ENCODE data around the gene ERGIC1.
A peak's percentile ranks its signal among the peaks of the same experiment; 100 is the strongest.

ERGIC1 gene

GRCh38 chr5:172897481-172898217, 63.6 kb downstream of the ERGIC1 start:
- Mint-ChIP-seq H3K27ac (peak overlapping the region; percentile 22), H3K36me3 (peaks cover 3% of the 10 kb centered on the region), H3K4me3 (no peak overlapping the region), H3K9me3 (ENCODE audit: low read depth) (no peaks in the 10 kb centered on the region), H3K27me3 (no peaks in the 10 kb centered on the region), H3K4me1 (ENCODE audit: low read depth) (peaks cover 9% of the 10 kb centered on the region)

- H3K27me3 Mint-ChIP-seq = no peaks in the 10 kb centered on the region
- H3K4me1 Mint-ChIP-seq (ENCODE audit: low read depth) = peaks cover 9% of the 10 kb centered on the region
- no peak overlapping the region for H3K27ac Mint-ChIP-seq
- peaks cover 3% of the 10 kb centered on the region for H3K36me3 Mint-ChIP-seq
- no peak overlapping the region for H3K4me3 Mint-ChIP-seq
- H3K9me3 Mint-ChIP-seq (ENCODE audit: low read depth) = no peaks in the 10 kb centered on the region
These were observed 64.3 kb downstream of the ERGIC1 start for GRCh38 chr5:172898218-172898842.

GRCh38 chr5:172898843-172899369, 64.9 kb downstream of the ERGIC1 start:
- no peaks in the 10 kb centered on the region for H3K27me3 Mint-ChIP-seq
- no peak overlapping the region for H3K27ac Mint-ChIP-seq
- peaks cover 9% of the 10 kb centered on the region for H3K4me1 Mint-ChIP-seq (ENCODE audit: low read depth)
- peaks cover 3% of the 10 kb centered on the region for H3K36me3 Mint-ChIP-seq
- no peaks in the 10 kb centered on the region for H3K9me3 Mint-ChIP-seq (ENCODE audit: low read depth)
- H3K4me3 Mint-ChIP-seq = no peak overlapping the region

- no peaks in the 10 kb centered on the region for H3K9me3 Mint-ChIP-seq (ENCODE audit: low read depth)
- H3K27me3 Mint-ChIP-seq = no peaks in the 10 kb centered on the region
- no peak overlapping the region for H3K27ac Mint-ChIP-seq
- H3K4me1 Mint-ChIP-seq (ENCODE audit: low read depth) = peaks cover 9% of the 10 kb centered on the region
- H3K4me3 Mint-ChIP-seq = no peak overlapping the region
- peaks cover 3% of the 10 kb centered on the region for H3K36me3 Mint-ChIP-seq
These were observed 65.4 kb downstream of the ERGIC1 start for GRCh38 chr5:172899436-172899835.

GRCh38 chr5:172901012-172901780, 67.1 kb downstream of the ERGIC1 start:
- H3K27ac Mint-ChIP-seq = no peak overlapping the region
- no peaks in the 10 kb centered on the region for H3K27me3 Mint-ChIP-seq
- H3K36me3 Mint-ChIP-seq = peaks cover 3% of the 10 kb centered on the region
- H3K4me3 Mint-ChIP-seq = no peak overlapping the region
- peaks cover 9% of the 10 kb centered on the region for H3K4me1 Mint-ChIP-seq (ENCODE audit: low read depth)
- H3K9me3 Mint-ChIP-seq (ENCODE audit: low read depth) = no peaks in the 10 kb centered on the region

- Mint-ChIP-seq H3K27ac (no peak overlapping the region), H3K36me3 (peaks cover 3% of the 10 kb centered on the region), H3K4me1 (ENCODE audit: low read depth) (peaks cover 8% of the 10 kb centered on the region), H3K9me3 (ENCODE audit: low read depth) (no peaks in the 10 kb centered on the region), H3K4me3 (no peak overlapping the region), H3K27me3 (no peaks in the 10 kb centered on the region)
These were observed 67.9 kb downstream of the ERGIC1 start for GRCh38 chr5:172901788-172902496.

GRCh38 chr5:172902497-172903472, 68.7 kb downstream of the ERGIC1 start:
- Mint-ChIP-seq H3K27me3 (no peaks in the 10 kb centered on the region), H3K27ac (no peak overlapping the region), H3K36me3 (peaks cover 3% of the 10 kb centered on the region), H3K4me3 (no peak overlapping the region), H3K4me1 (ENCODE audit: low read depth) (peaks cover 2% of the 10 kb centered on the region), H3K9me3 (ENCODE audit: low read depth) (no peaks in the 10 kb centered on the region)

GRCh38 chr5:172903790-172904189, 69.7 kb downstream of the ERGIC1 start:
- Mint-ChIP-seq H3K4me3 (no peak overlapping the region), H3K36me3 (peaks cover 3% of the 10 kb centered on the region), H3K9me3 (ENCODE audit: low read depth) (no peaks in the 10 kb centered on the region), H3K4me1 (ENCODE audit: low read depth) (no peaks in the 10 kb centered on the region), H3K27me3 (no peaks in the 10 kb centered on the region), H3K27ac (no peak overlapping the region)

- Mint-ChIP-seq H3K4me3 (no peak overlapping the region), H3K27ac (no peak overlapping the region), H3K36me3 (peaks cover 3% of the 10 kb centered on the region), H3K9me3 (ENCODE audit: low read depth) (no peaks in the 10 kb centered on the region), H3K27me3 (no peaks in the 10 kb centered on the region), H3K4me1 (ENCODE audit: low read depth) (no peaks in the 10 kb centered on the region)
These were observed 70.2 kb downstream of the ERGIC1 start for GRCh38 chr5:172904312-172904642.

GRCh38 chr5:172904643-172905345, 70.7 kb downstream of the ERGIC1 start:
- H3K27ac Mint-ChIP-seq = no peak overlapping the region
- H3K27me3 Mint-ChIP-seq = no peaks in the 10 kb centered on the region
- no peak overlapping the region for H3K4me3 Mint-ChIP-seq
- H3K4me1 Mint-ChIP-seq (ENCODE audit: low read depth) = no peaks in the 10 kb centered on the region
- no peaks in the 10 kb centered on the region for H3K9me3 Mint-ChIP-seq (ENCODE audit: low read depth)
- H3K36me3 Mint-ChIP-seq = peaks cover 3% of the 10 kb centered on the region

GRCh38 chr5:172905346-172906140, 71.5 kb downstream of the ERGIC1 start:
- Mint-ChIP-seq H3K36me3 (peaks cover 3% of the 10 kb centered on the region), H3K4me1 (ENCODE audit: low read depth) (no peaks in the 10 kb centered on the region), H3K27me3 (no peaks in the 10 kb centered on the region), H3K9me3 (ENCODE audit: low read depth) (no peaks in the 10 kb centered on the region), H3K4me3 (no peak overlapping the region), H3K27ac (peak overlapping the region; percentile 50)

GRCh38 chr5:172906436-172906835, 72.4 kb downstream of the ERGIC1 start:
- H3K4me1 Mint-ChIP-seq (ENCODE audit: low read depth) = no peaks in the 10 kb centered on the region
- H3K27me3 Mint-ChIP-seq = no peaks in the 10 kb centered on the region
- no peak overlapping the region for H3K4me3 Mint-ChIP-seq
- H3K9me3 Mint-ChIP-seq (ENCODE audit: low read depth) = no peaks in the 10 kb centered on the region
- no peaks in the 10 kb centered on the region for H3K36me3 Mint-ChIP-seq
- H3K27ac Mint-ChIP-seq = no peak overlapping the region

GRCh38 chr5:172906888-172907287, 72.8 kb downstream of the ERGIC1 start:
- Mint-ChIP-seq H3K4me1 (ENCODE audit: low read depth) (no peaks in the 10 kb centered on the region), H3K27me3 (no peaks in the 10 kb centered on the region), H3K9me3 (ENCODE audit: low read depth) (no peaks in the 10 kb centered on the region), H3K27ac (no peak overlapping the region), H3K4me3 (no peak overlapping the region), H3K36me3 (no peaks in the 10 kb centered on the region)
